Erythroblast (primary cell): ENCODE results near the gene SMIM41.

Experiments
- DNase-seq, 2 experiments: peaks; one replicate each; lab custom pipeline; 2025; lab: John Stamatoyannopoulos, UW
- GATA1 ChIP-seq: IDR thresholded peaks from 2 replicates; pipeline ENCODE4 v1.6.1; 2011; ENCODE audit warnings: low read depth, mild to moderate bottlenecking, control low read depth, low read length, moderate library complexity
- POLR2A ChIP-seq: IDR thresholded peaks from 2 replicates; pipeline ENCODE4 v1.6.1; 2011; ENCODE audit warnings: mild to moderate bottlenecking, low read length

Gene SMIM41

GRCh38 chr12:52054833-52055730, 24.4 kb upstream of the SMIM41 start:
- DNase-seq = no peak
- TF ChIP-seq POLR2A (no peak), GATA1 (no peak)

- DNase-seq = no peak
- TF ChIP-seq POLR2A (no peak), GATA1 (no peak)
These were observed 23.5 kb upstream of the SMIM41 start for GRCh38 chr12:52055731-52056711.

- DNase-seq = no peak
- TF ChIP-seq POLR2A = peak; percentile 47
- no peak for TF ChIP-seq GATA1
These were observed 22.5 kb upstream of the SMIM41 start for GRCh38 chr12:52056801-52057637.

GRCh38 chr12:52057638-52058576, 21.6 kb upstream of the SMIM41 start:
- TF ChIP-seq POLR2A = no peak
- no peak for TF ChIP-seq GATA1
- DNase-seq = no peak

GRCh38 chr12:52058631-52059361, 20.7 kb upstream of the SMIM41 start:
- no peak for TF ChIP-seq POLR2A
- no peak for TF ChIP-seq GATA1
- DNase-seq = no peak

- DNase-seq = no peak
- TF ChIP-seq GATA1 (no peak), POLR2A (peak; percentile 75)
These were observed 19.7 kb upstream of the SMIM41 start for GRCh38 chr12:52059582-52060497.

GRCh38 chr12:52060498-52061177, 18.9 kb upstream of the SMIM41 start:
- TF ChIP-seq POLR2A (no peak), GATA1 (no peak)
- DNase-seq = no peak

- TF ChIP-seq GATA1 = no peak
- no peak for TF ChIP-seq POLR2A
- DNase-seq = no peak
These were observed 17.9 kb upstream of the SMIM41 start for GRCh38 chr12:52061470-52062166.
